ENCODE data around the gene CARS2.

The CARS2 gene

GRCh38 chr13:110636053-110636475, 69.9 kb downstream of the CARS2 start:
- Histone ChIP-seq H3F3A (ENCODE audit: insufficient read depth) (no peaks in the 10 kb centered on the region), H4K20me1 (ENCODE audit: low read depth, low read length) (no peaks in the 10 kb centered on the region), H2AFZ (ENCODE audit: low read depth, low read length, severe bottlenecking) (no peak overlapping the region), H3K9me2 (replicated peaks; ENCODE audit: insufficient read depth, low read length) (no peaks in the 10 kb centered on the region), H3K27ac (ENCODE audit: low read depth, low read length) (no peak overlapping the region), H3K4me2 (ENCODE audit: low read depth, low read length, poor library complexity, severe bottlenecking) (no peak overlapping the region), H3K79me2 (ENCODE audit: insufficient read depth, low read length) (0 out of 2 replicates have a peak, but pooled peaks cover 6% of the 10 kb centered on the region), H3K9me3 (ENCODE audit: insufficient read depth, low read length) (no peaks in the 10 kb centered on the region), H3K9ac (ENCODE audit: low read length) (no peak overlapping the region), H3K4me3 (ENCODE audit: insufficient read depth, low read length, poor library complexity, severe bottlenecking) (no peak overlapping the region), H3K36me3 (ENCODE audit: low read length) (no peaks in the 10 kb centered on the region), H3K27me3 (ENCODE audit: low read length) (no peaks in the 10 kb centered on the region)
- TF ChIP-seq EZH2phosphoT487 (conservative IDR thresholded peaks at IDR 0.05; ENCODE audit: low read length) (no peak), CTCF (IDR thresholded peaks at IDR 0.05; ENCODE audit: insufficient read depth, low read length, poor library complexity, severe bottlenecking) (no peak)

- H3K79me2 ChIP-seq (ENCODE audit: insufficient read depth, low read length), result 0 out of 2 replicates have a peak, but pooled peaks cover 6% of the 10 kb centered on the region
- no peak overlapping the region for H3K27ac ChIP-seq (ENCODE audit: low read depth, low read length)
- no peaks in the 10 kb centered on the region for H3K9me3 ChIP-seq (ENCODE audit: insufficient read depth, low read length)
- TF ChIP-seq EZH2phosphoT487 (conservative IDR thresholded peaks at IDR 0.05; ENCODE audit: low read length) (no peak), CTCF (IDR thresholded peaks at IDR 0.05; ENCODE audit: insufficient read depth, low read length, poor library complexity, severe bottlenecking) (no peak)
- H3K36me3 ChIP-seq (ENCODE audit: low read length), result no peaks in the 10 kb centered on the region
- H3K4me3 ChIP-seq (ENCODE audit: insufficient read depth, low read length, poor library complexity, severe bottlenecking), result no peak overlapping the region
- H3F3A ChIP-seq (ENCODE audit: insufficient read depth), result no peaks in the 10 kb centered on the region
- no peak overlapping the region for H3K4me2 ChIP-seq (ENCODE audit: low read depth, low read length, poor library complexity, severe bottlenecking)
- no peak overlapping the region for H2AFZ ChIP-seq (ENCODE audit: low read depth, low read length, severe bottlenecking)
- H3K9ac ChIP-seq (ENCODE audit: low read length), result no peak overlapping the region
- H4K20me1 ChIP-seq (ENCODE audit: low read depth, low read length), result no peaks in the 10 kb centered on the region
- no peaks in the 10 kb centered on the region for H3K9me2 ChIP-seq (replicated peaks; ENCODE audit: insufficient read depth, low read length)
- no peaks in the 10 kb centered on the region for H3K27me3 ChIP-seq (ENCODE audit: low read length)
Measured at GRCh38 chr13:110635405-110636002, 70.4 kb downstream of the CARS2 start.

- Histone ChIP-seq H3K9me3 (ENCODE audit: insufficient read depth, low read length) (no peaks in the 10 kb centered on the region), H4K20me1 (ENCODE audit: low read depth, low read length) (no peaks in the 10 kb centered on the region), H3K9me2 (replicated peaks; ENCODE audit: insufficient read depth, low read length) (no peaks in the 10 kb centered on the region), H3F3A (ENCODE audit: insufficient read depth) (no peaks in the 10 kb centered on the region), H3K27me3 (ENCODE audit: low read length) (no peaks in the 10 kb centered on the region), H3K27ac (ENCODE audit: low read depth, low read length) (no peak overlapping the region), H3K4me2 (ENCODE audit: low read depth, low read length, poor library complexity, severe bottlenecking) (no peak overlapping the region), H3K36me3 (ENCODE audit: low read length) (no peaks in the 10 kb centered on the region), H2AFZ (ENCODE audit: low read depth, low read length, severe bottlenecking) (no peak overlapping the region), H3K79me2 (ENCODE audit: insufficient read depth, low read length) (0 out of 2 replicates have a peak, but pooled peaks cover 6% of the 10 kb centered on the region), H3K9ac (ENCODE audit: low read length) (no peak overlapping the region), H3K4me3 (ENCODE audit: insufficient read depth, low read length, poor library complexity, severe bottlenecking) (no peak overlapping the region)
- TF ChIP-seq CTCF (IDR thresholded peaks at IDR 0.05; ENCODE audit: insufficient read depth, low read length, poor library complexity, severe bottlenecking), result no peak
- no peak for TF ChIP-seq EZH2phosphoT487 (conservative IDR thresholded peaks at IDR 0.05; ENCODE audit: low read length)
Measured at GRCh38 chr13:110634558-110634957, 71.4 kb downstream of the CARS2 start.
